Activated CD8-positive, alpha-beta memory T cell treated with anti-CD3 and anti-CD28 coated beads for 4 hours (primary cell): Measurements from ENCODE around the gene ACAP3.

Experiments
- DNase-seq, 2 donors: peaks; one replicate each; pipeline ENCODE4 v3.0.0-alpha.2; 2020; ENCODE audit warnings: low read depth in 2 of 2

The ACAP3 gene

DNA sequence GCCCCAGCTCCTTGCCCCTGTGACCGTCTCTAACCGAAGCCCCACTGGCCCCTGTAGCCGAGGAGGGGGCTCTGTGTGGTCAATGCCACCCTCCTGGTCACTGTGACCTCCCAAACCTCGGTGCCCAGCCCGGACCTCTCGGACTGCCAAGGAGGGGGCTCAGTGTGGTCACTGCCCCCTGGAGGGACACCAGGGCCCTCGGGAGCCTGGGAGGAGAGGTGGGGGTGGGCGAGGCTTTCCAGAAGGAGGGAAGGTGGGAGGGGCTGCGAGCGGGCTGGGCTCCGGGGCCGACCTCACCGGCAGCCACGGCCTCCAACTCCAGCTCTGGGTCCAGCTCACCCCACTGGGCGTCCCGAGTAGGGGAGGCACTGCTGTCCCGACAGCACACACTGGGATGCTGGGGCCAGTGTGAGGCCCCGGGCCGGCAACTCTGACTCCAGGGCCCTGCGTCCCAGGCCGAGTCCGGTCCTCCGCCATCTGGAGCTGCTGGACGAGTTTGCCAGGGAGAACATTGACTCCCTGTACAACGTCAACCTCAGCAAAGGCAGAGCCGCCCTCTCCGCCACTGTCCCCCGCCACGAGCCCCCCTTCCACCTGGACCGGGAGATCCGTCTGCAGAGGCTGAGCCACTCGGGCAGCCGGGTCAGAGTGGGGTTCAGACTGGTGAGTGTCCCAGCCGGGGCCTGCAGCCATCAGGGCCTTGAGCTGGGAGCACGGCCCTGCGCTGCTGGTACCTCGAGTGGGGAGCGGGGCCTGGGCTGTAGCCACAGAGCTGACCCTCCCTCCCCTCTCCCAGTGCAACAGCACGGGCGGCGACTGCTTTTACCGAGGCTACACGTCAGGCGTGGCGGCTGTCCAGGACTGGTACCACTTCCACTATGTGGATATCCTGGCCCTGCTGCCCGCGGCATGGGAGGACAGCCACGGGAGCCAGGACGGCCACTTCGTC is 21.1 kb downstream of the ACAP3 start:
- no peak for DNase-seq

DNA sequence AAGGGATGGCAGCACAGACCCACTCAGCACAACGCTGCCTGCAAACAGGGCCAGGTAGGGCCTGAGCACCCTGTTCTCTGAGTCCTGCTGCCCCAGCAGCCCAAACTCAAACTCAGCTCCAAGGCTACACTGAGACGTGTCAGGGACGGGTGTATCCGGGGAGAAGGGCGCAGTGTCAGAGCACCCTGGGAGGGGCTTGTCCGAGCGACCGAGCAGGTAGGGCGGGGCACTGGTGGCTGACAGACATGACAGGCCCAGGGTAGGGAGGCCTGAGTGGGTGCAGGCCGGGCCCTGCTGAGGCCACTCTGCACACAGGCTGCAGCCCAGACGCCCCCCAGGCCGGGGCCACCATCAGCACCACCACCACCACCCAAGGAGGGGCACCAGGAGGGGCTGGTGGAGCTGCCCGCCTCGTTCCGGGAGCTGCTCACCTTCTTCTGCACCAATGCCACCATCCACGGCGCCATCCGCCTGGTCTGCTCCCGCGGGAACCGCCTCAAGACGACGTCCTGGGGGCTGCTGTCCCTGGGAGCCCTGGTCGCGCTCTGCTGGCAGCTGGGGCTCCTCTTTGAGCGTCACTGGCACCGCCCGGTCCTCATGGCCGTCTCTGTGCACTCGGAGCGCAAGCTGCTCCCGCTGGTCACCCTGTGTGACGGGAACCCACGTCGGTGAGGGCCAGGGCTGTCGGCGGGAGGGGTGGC is 22.0 kb downstream of the ACAP3 start:
- DNase-seq: no peak

DNA sequence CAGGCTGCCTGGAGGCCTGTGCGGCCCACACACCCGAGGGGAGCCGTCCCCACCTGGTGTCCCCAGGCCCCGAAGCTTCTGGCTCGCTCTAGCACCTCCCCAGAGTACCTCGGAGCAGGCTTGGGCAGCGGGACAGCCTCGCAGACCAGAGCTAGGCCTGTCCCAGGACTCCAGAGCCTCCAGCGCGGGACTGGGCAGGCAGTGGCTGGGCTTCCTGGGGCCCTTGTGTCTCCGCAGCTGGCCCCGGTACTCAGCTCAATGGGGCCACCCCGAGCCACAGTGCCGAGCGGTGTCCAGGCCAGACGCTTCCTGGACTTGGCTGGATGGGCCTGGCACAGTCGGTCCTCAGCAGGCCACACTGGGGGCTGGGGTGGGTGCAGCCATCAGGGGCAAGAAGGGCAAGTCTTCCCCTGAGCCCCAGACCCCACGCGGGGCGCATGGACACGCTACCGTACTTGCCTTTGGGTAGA is 22.6 kb downstream of the ACAP3 start:
- DNase-seq: no peak

DNA sequence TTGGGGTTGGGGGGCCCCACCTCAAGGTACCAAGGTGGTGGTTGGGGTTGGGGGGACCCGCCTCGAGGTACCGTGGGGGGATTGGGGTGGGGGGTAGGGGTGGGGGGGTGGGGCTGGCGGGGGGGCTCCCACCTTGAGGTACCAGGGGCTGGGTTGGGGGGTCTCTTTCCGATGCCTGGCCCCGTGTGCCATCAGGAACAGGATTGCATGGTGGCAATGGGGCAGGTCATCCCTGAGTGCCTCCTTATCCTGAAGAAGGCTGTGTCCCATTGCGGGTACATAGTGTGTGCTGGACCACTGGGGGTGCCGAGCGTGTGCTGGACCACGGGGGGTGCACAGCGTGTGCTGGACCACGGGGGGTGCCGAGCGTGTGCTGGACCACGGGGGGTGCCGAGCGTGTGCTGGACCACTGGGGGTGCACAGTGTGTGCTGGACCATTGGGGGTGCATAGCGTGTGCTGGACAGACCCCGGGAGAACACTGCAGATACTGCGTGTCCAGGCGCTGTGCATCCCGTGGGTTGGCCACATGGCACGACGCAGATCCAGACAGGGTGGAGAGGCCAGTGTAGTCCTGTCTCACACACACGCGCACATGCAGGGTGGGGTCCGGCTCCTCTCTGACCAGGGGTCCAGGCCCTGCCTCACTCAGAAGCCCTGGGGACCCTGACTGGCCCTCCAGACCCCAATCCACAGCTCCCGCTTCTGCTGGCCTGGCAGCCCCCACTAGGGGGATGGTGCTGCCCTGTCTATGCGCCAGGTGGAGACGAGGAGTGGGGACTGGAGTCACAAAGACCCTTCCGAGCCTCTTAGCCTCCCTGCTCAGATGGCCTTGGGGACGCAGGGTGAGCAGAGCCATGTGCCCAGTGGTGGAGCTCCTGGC is 23.3 kb downstream of the ACAP3 start:
- no peak for DNase-seq

DNA sequence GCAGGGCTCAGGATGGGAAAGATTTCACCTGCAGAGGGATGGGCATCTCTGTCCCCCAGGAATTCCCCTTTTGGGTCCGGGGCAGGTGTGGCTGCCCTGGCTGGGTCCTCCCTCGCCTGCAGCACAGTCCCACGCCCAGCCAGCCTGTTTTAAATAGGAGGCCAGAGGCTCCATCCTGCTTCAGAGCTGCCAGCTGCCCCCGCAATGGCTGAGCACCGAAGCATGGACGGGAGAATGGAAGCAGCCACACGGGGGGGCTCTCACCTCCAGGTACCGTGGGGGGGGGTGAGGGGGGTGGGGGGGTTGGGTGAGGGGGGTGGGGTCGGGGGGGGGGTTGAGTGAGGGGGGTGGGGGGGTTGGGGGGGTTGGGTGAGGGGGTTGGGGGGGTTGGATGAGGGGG is 23.9 kb downstream of the ACAP3 start:
- DNase-seq: no peak

DNA sequence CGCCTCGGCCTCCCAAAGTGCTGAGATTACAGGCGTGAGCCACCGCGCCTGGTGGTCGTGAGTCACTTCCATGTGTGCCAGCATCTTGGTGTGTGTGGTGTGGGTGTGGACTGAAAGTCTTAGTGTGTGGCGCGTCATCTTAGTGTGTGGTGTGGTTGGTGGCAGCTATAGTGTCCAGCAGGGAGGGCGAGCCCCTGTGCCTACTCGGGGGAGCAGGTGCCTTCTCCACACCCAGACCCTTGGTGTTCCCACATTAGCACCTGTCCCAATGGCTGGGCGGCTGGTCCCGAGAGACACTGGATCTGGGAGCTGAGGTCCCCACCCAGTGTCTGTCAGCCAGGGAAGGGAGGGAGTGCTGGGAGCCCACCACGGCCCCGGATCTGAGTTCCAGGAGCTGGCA is 24.7 kb downstream of the ACAP3 start:
- no peak for DNase-seq

DNA sequence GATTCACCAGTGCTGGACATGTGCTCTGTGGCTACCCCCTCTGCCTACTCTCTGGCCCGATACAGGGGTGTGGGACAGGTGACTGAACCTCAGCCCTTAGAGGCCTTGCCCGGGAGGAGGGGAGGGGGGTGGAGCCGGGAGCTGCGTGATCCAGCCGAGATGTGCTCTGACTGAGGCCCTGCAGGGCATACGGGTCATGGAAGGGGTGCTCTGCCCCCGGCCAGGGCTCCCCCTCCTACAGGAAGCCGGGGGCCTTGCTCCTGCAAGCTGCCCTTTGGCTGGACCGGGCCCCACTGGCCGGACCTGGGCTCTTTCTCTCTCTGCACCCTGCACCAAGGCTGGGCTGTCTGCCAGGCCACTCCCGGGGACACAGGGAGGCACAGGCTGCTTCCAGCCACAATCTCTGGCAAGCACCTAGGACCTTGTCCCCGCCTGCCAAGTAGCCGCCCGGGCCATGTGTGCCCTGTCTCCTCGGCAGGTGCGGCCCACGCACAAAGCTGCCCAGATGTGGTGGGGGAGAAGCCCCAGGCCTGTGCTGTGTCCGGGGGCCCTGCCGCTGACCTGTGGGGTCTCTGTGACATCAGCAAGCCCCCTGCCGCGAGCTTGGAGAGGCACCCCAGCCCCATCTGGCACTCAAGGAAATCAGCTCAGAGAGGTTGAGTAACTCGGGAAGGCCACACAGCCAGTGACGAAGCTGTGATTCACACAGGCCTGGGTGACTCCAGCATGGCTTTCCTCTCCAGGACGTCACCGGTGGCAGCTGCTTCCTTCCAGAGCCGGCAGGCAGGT is 26.0 kb downstream of the ACAP3 start:
- DNase-seq: no peak

DNA sequence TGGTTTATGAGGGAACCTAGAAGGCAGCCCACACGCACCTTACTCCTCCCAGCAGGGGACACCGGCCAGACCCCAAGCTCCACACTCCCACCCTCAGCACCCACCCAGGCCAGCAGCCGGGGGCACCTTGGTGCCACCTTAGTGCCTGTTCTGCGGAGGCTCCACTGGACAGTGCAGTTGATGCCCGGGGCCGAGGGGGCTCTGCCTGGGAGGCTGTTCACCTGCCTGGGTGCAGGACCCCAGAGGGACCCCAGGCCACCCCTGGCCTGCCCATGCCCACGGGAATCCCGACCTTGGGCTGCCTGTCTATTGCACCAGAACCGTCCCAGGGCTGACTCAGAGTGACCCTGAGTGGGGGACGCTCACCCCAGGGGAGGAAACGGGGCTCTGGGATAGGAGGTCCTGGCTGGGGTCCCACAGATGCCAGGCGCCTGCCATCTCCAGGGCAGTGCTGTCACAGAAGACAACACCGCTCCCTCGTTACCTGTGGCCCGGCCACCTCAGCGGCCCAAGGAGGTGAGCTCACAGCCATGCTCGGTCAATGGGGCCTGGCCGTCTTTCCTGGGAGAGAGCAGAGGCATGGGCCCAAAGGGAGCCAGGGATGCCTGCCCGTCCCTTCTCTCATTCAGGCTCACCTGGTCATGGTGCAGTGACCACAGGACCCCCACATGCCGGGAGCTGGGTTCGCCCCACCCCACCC is 26.8 kb downstream of the ACAP3 start:
- DNase-seq: no peak

DNA sequence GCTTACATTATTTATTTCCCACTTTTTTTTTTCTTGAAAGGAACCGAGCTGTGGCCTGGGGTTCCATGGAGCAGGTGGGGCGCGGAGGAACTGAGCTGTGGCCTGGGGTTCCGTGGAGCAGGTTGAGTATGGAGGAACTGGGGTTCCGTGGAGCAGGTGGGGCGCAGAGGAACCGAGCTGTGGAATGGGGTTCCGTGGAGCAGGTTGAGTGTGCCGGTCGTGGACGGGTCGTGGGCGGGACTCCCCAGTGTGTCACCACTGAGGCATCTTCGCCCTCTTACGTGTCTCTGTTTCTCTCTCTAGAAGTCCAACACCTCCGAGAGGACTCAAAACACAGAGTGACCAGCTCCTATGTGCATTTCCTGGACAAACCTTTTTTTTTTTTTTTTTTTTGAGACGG is 28.7 kb downstream of the ACAP3 start:
- no peak for DNase-seq

DNA sequence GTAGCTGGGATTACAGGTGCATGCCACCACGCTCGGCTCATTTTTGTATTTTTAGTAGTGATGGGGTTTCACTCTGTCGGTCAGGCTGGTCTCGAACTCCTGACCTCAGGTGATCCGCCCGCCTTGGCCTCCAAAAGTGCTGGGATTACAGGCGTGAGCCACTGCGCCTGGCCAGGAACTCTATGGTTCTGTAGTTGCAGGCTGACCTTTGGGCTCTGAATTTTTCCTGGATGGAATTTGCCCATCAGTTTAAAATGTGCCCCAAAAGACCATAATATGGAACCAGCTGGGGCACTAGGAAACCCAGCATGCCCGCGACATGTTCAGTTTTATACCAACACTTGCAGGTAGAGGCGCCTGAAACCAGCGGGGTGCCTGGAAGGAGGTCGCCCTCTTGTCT is 29.1 kb downstream of the ACAP3 start:
- no peak for DNase-seq

DNA sequence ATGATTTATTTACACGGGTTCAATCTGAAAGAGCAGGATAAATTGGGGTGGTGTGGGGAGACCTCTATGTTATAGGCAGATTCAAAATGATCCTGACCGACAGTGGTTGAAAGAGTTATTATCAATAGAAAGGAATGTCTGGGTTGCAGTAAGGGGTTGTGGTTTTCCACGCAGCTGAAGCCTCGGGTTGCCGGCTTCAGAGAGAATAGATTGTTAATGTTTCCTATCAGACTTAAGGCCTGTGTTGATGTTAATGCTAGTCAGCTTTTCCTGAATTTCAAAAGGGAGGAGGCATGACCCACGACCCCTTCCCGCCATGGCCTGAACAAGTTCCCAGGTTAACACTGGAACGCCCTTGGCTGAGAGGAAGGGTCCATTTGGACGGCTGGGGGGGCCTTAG is 31.9 kb downstream of the ACAP3 start:
- no peak for DNase-seq

DNA sequence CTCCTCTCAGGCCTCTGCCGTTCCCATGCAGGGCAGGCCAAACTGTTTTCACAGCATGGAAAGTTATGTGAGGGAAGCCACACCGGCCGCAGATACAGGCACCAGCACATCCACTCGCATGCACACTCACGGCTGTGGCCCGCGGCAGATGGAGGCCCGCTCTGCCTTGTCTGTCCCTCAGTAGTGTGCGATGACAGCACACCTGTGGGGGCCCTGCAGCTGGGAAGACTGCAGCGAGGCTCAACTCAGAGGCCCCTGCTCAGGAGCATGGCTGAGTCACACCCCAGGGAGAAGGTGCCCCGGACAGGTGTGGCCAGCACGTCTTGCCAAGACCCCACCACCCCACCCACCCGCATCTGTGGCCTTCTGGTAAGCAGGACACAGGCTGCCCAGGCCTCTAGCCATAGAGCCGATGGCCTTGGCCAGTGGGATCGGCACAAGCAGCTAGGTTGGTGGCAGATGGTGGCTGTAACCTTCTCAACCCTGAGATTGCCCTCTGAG is 32.7 kb downstream of the ACAP3 start:
- DNase-seq: no peak

DNA sequence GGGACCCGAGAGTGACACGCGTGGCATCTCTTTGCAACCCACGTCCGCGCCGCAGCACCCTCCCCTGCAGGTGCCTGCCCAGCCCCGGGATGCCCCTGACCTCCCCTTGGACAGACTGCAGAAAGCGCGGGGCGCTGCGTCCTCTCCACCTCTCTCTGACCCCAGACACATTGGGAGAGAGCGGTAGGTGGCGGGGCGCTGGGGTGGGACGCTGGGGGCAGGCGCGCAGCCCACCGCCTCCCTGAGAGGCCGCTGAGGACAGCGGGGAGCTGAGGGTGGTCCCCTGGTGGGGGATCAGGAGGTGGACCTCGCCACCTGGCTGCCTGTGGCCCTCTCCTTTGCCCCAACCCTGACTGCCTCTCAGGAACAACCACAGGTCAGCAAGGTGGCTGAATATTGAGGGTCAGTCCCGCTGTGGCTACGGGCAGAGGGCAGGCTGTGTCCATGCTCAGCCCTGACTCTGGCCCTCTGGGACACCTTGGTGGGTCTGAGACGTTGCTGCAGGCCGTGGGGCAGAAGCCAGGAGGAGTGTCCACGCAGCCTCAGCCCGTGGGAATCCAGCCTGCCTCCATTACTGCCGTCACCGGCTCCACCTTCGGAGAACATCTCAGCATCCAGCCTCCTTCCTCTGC is 33.3 kb downstream of the ACAP3 start:
- no peak for DNase-seq

DNA sequence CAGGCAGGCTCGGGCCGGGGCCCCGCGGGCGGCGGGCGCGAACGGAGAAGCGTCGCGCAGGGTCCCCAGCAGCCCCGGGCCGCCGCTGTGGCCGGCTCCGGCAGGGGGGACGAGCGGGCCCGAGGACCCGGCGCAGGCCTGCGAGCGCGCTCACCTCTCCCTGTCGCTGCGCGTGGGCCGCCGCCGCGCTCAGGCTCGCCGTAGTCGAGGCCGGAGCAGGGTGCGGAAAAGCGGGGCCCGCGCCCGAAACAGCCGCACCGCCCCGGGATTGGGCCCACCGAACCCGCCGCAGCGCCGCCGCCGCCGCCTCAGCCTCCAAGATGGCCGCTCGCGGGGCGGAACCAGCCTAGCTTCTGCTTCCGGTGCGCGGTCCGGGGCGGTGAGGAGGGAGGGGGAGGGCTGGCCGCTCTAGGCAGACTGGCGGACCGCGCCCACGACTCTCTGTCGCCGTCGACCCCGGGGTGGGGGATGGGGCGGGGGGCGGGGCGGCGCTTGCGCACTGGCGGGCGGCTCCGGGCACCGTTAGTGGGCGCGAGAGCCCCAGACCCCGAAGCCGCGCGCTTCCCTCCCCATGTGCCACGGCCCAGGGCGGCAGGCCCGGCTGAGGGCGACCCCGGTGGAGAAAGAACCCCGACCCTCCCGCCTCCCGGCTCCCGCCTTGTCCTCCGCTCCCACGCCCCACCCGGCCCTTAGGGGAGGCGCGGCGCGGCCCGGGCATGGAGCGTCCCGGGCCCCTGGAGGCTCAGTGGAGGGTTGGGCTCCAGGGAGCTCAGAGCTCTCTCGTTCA is 34.0 kb downstream of the ACAP3 start, which contains the start of gene UBE2J2:
TSS of gene UBE2J2 (minus strand) at position 343 of the 787 bp plus-strand sequence. CDS start 5,862 bp downstream, outside the sequence.
- DNase-seq: peak; percentile 85

DNA sequence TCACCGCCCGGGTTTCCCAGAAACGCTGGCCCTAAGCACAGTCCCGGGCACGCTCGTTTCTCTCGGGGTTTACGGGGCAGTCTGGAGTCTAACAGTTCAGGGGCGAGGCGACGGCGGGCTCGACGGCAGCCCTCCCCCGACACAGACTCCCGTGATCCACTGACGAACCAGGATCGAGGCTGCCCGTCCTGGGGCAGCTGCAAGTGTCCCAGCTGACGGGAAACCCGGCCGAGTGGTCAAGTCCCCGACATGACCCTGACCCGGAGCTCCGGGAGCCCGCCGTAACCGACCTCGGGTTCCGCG is 34.6 kb downstream of the ACAP3 start:
- no peak for DNase-seq

DNA sequence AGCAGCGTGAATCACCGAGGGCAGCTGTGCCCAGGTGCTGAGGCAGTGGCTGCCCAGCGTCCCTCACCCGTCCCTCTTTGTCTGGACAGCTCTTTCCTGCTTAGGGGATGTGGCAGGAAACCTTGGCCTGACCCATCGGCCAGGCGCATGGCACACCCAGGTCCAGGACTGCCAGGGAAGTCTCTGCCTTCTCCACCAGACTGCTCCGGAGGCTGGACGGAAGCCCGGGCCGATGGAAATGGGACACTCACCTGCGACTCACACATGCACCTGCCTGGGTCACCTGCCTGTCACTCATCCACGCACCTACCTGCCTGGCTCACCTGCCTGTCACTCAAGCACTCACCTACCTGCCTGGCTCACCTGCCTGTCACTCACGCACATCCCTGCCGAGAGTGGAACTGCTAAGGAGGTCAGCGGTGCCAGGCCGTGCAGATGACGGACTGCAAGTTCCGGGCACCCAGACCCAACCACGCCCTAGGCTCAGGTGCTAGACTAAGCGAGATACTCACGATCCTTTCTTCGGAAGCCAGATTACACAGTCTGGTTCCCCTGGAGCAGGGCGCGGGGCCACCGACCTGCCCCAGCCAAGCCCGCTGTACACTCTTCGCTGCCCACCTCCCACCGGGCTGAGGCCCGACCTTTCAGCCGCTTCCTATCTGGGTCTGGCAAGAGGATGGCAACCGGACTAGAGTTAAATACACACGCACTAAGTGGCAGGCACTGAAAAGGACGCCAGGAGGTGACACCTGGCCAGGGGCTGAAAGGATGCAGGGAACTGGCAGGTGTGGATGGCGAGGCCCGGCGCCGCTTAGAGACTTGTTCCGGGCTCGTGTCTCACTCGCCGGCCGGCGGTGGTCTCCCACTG is 35.2 kb downstream of the ACAP3 start:
- DNase-seq: no peak

DNA sequence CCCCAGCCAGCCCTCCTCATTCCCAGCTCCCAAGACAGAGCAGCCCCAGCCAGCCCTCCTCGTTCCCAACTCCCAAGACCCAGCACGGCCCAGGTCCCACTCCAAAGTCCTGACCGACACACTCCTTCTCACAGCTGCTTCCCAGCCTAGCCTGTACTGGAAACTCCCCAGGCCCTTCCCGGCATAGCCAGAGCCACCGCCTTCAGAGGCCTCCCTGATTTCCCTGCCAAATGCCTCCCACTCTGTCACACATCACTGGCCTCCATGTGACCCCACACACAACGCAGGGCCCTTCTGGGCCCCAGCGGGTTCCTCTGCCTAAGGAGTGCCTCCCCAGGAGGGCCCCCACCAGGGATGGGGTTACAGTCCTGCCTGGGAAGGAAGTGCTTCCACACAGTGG is 36.9 kb downstream of the ACAP3 start:
- no peak for DNase-seq

DNA sequence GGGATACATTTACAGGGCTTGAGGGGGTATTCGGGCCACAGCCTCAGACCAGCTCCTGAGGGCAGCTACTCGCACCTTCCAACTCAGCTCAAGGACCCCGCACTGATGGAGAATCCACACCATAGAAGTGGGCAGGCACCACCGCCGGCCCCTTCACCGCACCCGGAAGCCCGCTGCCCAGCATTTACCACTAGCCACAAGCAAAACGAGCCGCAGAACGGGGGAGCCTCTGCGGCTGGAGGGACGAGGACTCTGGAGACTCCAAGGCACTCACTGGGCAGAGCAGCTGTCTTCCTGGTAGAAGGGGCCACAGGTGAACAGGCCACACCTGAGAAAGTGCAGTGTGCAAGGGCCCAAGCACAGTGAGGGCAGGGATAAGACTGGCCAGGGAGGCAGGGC is 39.4 kb downstream of the ACAP3 start:
- no peak for DNase-seq
